Panc1 (cell line): Measurements from ENCODE around the gene IL1RAPL1. TPM values are rescaled to one million over a fixed set of nuclear protein-coding genes. Genes with fewer than 3 reads are reported as not detected.

Experiments
- ATAC-seq: fragments of 200-7000 bp; cut with Tn5 transposase; 2 replicates; pipeline ENCODE4 v1.9.1; 2020; ENCODE audit warnings: mild to moderate bottlenecking, moderate library complexity
- BruUV-seq: library from RNA; stranded (reverse); fragments of 400-500 nt; replicated peaks from 2 replicates; lab custom pipeline; 2021; lab: Mats Ljungman, UMichigan
- CTCF ChIA-PET: fragments of 300-600 bp; sonication (Branson Sonifier 250); formaldehyde crosslinking; loops from one replicate; lab custom pipeline; 2022; ENCODE audit warnings: antibody characterized with exemption; lab: Charles Lee
- POLR2A ChIA-PET: fragments of 300-600 bp; sonication (Branson Sonifier 250); formaldehyde crosslinking; loops from one replicate; lab custom pipeline; 2022; ENCODE audit warnings: antibody characterized with exemption; lab: Charles Lee
- DNase-seq: peaks from one replicate; pipeline ENCODE4 v3.0.0-alpha.2; 2010; ENCODE audit warnings: low read depth, low spot score
- H3K27ac ChIP-seq: 2 replicates; pipeline ENCODE4 v1.5.1; 2011; ENCODE audit warnings: mild to moderate bottlenecking, low read length, inconsistent platforms
- H3K27me3 ChIP-seq: fragments of 200-500 bp; sonication (Bioruptor generic); 2 replicates; pipeline ENCODE4 v1.6.0; 2014; ENCODE audit warnings: low read length, inconsistent platforms; ENCODE audit not compliant: control insufficient read depth, insufficient read depth
- H3K36me3 ChIP-seq: fragments of 200-500 bp; sonication (Bioruptor generic); 2 replicates; pipeline ENCODE4 v1.5.1; 2014; ENCODE audit warnings: inconsistent platforms, mild to moderate bottlenecking, low read length, moderate library complexity; ENCODE audit not compliant: control insufficient read depth, insufficient read depth
- H3K4me1 ChIP-seq: 2 replicates; pipeline ENCODE4 v1.5.1; 2011; ENCODE audit warnings: inconsistent platforms, mild to moderate bottlenecking, low read length, moderate library complexity; ENCODE audit not compliant: control insufficient read depth, insufficient read depth
- H3K4me3 ChIP-seq, 2 experiments: 2 replicates each; pipeline ENCODE4 v1.5.1; 2011 to 2012; ENCODE audit warnings: low read depth in 2 of 2, low read length in 2 of 2, mild to moderate bottlenecking in 2 of 2, inconsistent platforms in 1 of 2, moderate library complexity in 1 of 2
- H3K9me3 ChIP-seq: fragments of 200-500 bp; sonication (Bioruptor generic); 2 replicates; pipeline ENCODE4 v1.5.1; 2014; ENCODE audit warnings: low read depth, mild to moderate bottlenecking, inconsistent platforms, low read length, moderate library complexity; ENCODE audit not compliant: control insufficient read depth, insufficient read depth
- CTCF ChIP-seq: fragments of 450-650 bp; IDR thresholded peaks from 2 replicates; pipeline ENCODE4 v1.5.1; 2017; ENCODE audit warnings: mild to moderate bottlenecking
- POLR2AphosphoS5 ChIP-seq: IDR thresholded peaks from 2 replicates; pipeline ENCODE4 v1.6.1; 2012; ENCODE audit warnings: mild to moderate bottlenecking, low read depth, low read length, moderate library complexity
- REST ChIP-seq, 2 experiments: IDR thresholded peaks; 2 replicates each; pipeline ENCODE4 v1.6.1; 2011 to 2012; ENCODE audit warnings: low read depth in 2 of 2, control low read depth in 1 of 2, low read length in 1 of 2, mild to moderate bottlenecking in 1 of 2, moderate library complexity in 1 of 2; ENCODE audit not compliant: insufficient read depth in 1 of 2
- SIN3A ChIP-seq: IDR thresholded peaks from 2 replicates; pipeline ENCODE4 v1.6.1; 2012; ENCODE audit warnings: low read depth, mild to moderate bottlenecking, low read length, moderate library complexity, borderline replicate concordance; ENCODE audit not compliant: insufficient read depth
- TCF7L2 ChIP-seq: IDR thresholded peaks from 2 replicates; pipeline ENCODE4 v1.6.1; 2011; ENCODE audit warnings: mild to moderate bottlenecking, low read depth, low read length, inconsistent platforms
- in situ Hi-C: cut with HindIII; loops from 2 replicates; pipeline ENCODE4 v1.10.0; 2016; ENCODE audit warnings: low sequenced_read_pairs, low pct_unique_long_range_greater_than_20kb
- intact Hi-C: fragments of 100-400 bp; cut with micrococcal nuclease; formaldehyde crosslinking; loops from one replicate; pipeline ENCODE4 v1.10.0; 2022; ENCODE audit not compliant: unreplicated experiment
- total RNA-seq: library from RNA; stranded (reverse); gene quantifications from one replicate; pipeline ENCODE4 v1.2.1, GENCODE V29; 2021; ENCODE audit not compliant: unreplicated experiment

Gene IL1RAPL1
- total RNA-seq, 1 experiment from 2014 or later = 0.59 TPM

GRCh38 chrX:29890004-29890403 lies 1302.8 kb downstream of the IL1RAPL1 start:
- no peak overlapping the region for H3K4me3 ChIP-seq
- no peaks in the 10 kb centered on the region for H3K4me1 ChIP-seq
- ATAC-seq (no peak), DNase-seq (no peak)
- no peaks in the 10 kb centered on the region for H3K36me3 ChIP-seq
- intact Hi-C loops = no loop called here
- in situ Hi-C loops = no loop called here
- ChIA-PET POLR2A (no interaction called here), CTCF (no interaction called here)
- TF ChIP-seq CTCF = no peak
- TF ChIP-seq REST (IDR thresholded peaks at IDR 0.05; ENCODE audit: insufficient read depth in 1 of 2, low read depth in 2 of 2, low read length in 1 of 2) = no peak
- no peak for TF ChIP-seq POLR2AphosphoS5
- TF ChIP-seq SIN3A = no peak
- no peak for TF ChIP-seq TCF7L2
- no peak overlapping the region for H3K27ac ChIP-seq
- H3K27me3 ChIP-seq = no peaks in the 10 kb centered on the region
- no peaks in the 10 kb centered on the region for H3K9me3 ChIP-seq
- BruUV-seq = no TSS peak

GRCh38 chrX:29890646-29891200 lies 1303.5 kb downstream of the IL1RAPL1 start:
- H3K27ac ChIP-seq = no peak overlapping the region
- ATAC-seq = no peak
- ChIA-PET POLR2A (no interaction called here), CTCF (no interaction called here)
- no peaks in the 10 kb centered on the region for H3K36me3 ChIP-seq
- no peaks in the 10 kb centered on the region for H3K27me3 ChIP-seq
- H3K9me3 ChIP-seq = no peaks in the 10 kb centered on the region
- intact Hi-C loops = no loop called here
- no peak for TF ChIP-seq SIN3A
- TF ChIP-seq REST (IDR thresholded peaks at IDR 0.05; ENCODE audit: insufficient read depth in 1 of 2, low read depth in 2 of 2, low read length in 1 of 2) = no peak
- TF ChIP-seq POLR2AphosphoS5 = no peak
- TF ChIP-seq CTCF = no peak
- TF ChIP-seq TCF7L2 = no peak
- no peaks in the 10 kb centered on the region for H3K4me1 ChIP-seq
- in situ Hi-C loops = no loop called here
- no peak overlapping the region for H3K4me3 ChIP-seq
- no peak for DNase-seq
- BruUV-seq = no TSS peak
